ENCODE results near the gene NLRP6.

The NLRP6 gene

GRCh38 chr11:282630-283360 is 4.6 kb downstream of the NLRP6 start:
- DNase-seq = no peak

DNA sequence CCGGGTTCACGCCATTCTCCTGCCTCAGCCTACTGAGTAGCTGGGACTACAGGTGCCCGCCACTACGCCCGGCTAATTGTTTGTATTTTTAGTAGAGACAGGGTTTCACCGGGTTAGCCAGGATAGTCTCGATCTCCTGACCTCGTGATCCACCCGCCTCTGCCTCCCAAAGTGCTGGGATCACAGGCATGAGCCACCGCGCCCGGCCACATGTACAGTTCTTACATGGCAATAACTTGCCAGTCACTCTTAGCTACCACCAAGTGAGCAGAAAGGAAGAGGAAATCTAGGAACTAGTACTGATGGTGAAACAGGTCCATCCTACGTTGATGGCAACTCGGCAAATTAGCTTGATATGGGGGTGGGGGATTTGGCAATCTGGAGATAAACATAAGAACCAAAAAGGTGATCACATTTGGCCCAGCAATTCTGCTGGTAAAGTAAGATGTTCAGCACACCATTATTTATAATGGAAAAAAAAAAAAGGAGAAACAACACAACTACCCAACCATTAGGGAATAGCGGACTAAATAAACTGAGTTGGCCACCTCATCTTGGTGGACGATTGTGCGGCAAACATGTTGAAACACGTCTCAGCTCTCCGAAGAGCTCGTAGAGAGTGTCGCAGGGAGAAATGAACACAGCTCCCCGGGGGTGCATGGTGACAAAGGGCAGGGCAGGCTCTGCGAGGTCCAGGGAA is 5.3 kb downstream of the NLRP6 start:
- no peak for DNase-seq

DNA sequence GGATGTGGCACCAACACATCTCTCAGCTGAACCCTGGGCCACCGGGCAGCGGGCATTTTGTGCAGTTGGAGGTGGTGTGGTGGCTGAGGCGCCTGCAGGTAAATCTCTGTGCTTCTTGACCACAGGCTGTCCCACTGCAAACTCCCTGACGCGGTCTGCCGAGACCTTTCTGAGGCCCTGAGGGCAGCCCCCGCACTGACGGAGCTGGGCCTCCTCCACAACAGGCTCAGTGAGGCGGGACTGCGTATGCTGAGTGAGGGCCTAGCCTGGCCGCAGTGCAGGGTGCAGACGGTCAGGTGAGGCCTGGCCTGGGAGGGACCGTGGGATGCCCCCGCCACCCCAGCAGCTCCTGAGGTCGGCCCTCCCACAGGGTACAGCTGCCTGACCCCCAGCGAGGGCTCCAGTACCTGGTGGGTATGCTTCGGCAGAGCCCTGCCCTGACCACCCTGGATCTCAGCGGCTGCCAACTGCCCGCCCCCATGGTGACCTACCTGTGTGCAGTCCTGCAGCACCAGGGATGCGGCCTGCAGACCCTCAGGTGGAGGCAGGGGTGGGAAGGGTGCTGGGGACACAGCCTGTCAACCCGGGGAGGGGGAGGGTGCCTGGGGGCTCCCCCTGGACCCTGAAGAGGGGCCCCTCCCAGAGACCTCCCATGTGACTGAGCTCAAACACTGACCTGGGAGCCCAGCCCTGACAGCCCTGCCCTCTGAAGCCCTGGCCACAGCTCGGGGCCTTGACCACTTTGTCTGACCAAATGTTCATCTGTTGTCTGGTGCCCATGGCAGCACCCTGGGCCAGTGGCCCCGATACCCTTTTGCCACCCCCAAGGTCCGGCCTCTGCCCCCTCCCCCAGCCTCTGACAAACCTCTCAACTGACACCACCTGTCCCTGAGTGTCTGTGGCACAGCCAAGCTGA is 6.2 kb downstream of the NLRP6 start:
- no peak for DNase-seq

- no peak for DNase-seq
These were observed 7.0 kb downstream of the NLRP6 start for GRCh38 chr11:285021-285893.

DNA sequence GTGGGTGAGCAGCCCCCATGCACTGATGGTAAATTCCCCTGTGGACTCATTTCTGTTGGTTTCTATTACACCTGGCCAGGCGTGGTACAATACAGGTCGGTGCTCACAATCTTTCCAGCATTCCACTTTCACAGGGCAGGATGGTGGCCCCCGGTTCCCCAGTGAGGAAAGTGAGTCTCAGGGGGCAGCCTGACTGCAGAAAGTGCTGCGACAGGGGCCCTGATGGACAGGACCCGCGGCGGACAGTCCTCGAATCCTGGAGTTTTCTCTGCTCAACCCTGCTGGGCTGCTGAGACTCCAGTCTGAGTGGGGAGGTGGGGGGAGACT is 7.7 kb downstream of the NLRP6 start:
- no peak for DNase-seq

GRCh38 chr11:286977-287820 is 9.0 kb downstream of the NLRP6 start:
- DNase-seq = peak; percentile 65 to 77

- peak; percentile 67 to 73 for DNase-seq
These were observed 9.7 kb downstream of the NLRP6 start for GRCh38 chr11:287821-288477.

DNA sequence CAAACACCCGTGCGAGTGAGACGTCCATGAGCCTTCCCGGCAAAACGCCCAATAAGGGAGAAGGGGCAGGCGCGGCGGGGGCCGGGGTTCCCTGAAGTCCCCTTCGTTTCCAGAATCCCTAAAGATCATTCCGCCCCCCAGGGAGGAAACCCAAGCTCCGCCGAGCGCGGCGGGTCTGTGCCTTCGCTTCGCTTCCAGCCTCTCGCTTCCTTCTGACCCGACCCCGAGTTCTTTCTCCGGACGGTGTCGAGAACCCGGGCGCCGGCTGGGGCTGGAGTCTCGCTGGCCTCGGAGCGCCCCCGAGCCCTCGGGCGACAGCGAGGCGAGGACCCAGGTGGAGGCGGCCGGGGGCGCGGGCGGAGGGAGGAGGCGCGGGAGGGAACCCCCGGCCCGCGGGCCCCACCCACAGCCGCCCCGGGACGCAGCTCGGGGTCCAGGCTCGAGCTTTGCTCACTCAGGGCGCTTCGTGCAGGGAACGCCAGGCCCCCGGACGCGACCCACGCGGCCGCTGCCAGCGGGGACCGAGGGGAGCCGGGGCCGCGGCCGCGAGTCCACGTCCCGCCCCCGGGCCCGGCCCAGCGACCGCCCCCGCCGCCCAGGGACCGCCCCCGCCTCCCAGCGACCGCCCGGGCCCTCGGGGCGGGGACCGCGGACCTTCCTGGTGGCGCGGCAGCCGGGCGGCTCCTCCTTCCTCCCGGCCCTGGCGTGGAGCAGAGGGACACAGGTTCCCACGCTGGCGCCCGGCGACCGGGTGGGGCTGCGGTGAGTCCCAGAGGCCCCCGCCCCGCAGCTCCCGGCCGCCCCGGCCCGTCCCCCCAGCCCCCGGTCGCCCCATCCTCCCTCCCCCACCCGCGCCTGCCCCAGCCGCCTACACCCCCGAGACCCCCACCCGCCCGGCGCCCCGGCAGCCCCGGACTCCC is 10.5 kb downstream of the NLRP6 start, which contains the start of gene PGGHG:
Gene PGGHG (plus strand): TSS at position 649 of the 920 bp plus-strand sequence. CDS start 691 bp downstream, outside the sequence.
- DNase-seq = peak; percentile 39

- peak; percentile 36 to 40 for DNase-seq
These were observed 11.1 kb downstream of the NLRP6 start for GRCh38 chr11:289398-289711.

- no peak for DNase-seq
These were observed 11.8 kb downstream of the NLRP6 start for GRCh38 chr11:289712-290620.

DNA sequence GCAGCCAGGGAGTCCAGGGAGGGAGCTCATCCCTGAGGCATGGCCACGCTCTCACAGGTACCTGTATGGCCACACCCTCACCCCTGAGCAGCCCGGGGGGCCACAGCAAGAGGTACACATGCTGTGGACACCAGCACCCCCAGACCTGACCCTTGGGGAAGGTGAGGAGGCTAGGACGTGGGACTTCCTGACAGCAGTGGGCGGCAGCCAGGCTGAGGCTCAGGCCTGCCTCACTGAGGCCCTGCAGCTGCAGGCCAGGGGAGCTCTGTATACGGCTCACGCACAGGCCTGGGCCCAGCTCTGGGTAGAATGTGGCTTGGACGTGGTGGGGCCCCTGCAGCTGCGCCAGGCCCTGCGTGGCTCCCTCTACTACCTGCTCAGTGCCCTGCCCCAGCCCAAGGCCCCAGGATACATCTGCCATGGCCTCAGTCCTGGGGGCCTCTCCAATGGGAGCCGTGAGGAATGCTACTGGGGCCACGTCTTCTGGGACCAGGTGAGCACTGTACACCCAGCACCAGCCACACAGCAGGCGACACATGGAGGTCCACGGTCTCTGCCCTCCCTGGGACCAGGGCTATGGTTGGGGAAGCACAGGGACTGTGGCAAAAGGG is 12.5 kb downstream of the NLRP6 start:
- DNase-seq = no peak

DNA sequence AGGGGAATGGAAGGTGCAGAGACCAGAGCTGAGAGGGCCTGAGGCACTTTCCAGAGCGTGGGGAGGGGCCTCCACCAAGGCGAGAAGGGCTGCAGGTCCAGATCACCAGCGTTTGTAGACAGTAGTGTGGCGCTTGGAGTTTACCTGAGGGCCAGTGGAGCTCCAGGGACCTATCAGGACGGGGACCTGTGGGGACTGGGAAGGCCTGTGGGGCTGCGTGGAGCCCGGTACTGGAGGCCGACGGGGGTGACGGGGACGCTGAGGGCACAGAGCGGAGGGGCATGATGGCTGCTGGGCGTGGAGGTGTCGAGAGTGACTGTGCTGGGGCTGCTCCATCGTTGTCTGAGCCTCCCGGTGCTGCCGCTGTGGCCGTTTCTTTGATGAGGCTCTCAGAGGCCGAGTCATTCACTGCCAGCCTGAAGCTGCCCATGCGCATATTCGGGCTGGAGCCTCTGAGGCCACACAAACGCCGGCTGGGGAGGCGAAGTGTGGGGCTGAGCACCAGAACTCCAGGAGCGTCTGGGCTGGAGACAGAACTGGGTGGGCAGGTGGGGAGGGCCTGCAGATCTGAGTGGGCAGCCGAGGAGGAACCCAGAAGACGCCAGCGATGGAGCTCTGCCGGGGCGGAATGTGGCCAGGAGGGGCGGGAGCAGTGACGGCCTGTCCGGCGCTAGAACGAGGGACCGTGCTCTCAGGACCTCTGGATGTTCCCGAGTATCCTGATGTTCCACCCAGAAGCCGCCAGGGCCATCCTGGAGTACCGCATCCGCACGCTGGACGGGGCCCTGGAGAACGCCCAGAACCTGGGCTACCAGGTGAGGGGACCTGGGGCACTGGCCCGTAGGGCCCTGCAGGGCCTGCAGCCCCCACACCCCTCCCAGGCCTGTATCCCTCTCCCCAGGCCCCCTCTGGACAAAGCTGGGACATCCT is 13.3 kb downstream of the NLRP6 start:
- DNase-seq = no peak

- DNase-seq = no peak
These were observed 14.3 kb downstream of the NLRP6 start for GRCh38 chr11:292211-293121.

- no peak for DNase-seq
These were observed 15.2 kb downstream of the NLRP6 start for GRCh38 chr11:293271-293851.

DNA sequence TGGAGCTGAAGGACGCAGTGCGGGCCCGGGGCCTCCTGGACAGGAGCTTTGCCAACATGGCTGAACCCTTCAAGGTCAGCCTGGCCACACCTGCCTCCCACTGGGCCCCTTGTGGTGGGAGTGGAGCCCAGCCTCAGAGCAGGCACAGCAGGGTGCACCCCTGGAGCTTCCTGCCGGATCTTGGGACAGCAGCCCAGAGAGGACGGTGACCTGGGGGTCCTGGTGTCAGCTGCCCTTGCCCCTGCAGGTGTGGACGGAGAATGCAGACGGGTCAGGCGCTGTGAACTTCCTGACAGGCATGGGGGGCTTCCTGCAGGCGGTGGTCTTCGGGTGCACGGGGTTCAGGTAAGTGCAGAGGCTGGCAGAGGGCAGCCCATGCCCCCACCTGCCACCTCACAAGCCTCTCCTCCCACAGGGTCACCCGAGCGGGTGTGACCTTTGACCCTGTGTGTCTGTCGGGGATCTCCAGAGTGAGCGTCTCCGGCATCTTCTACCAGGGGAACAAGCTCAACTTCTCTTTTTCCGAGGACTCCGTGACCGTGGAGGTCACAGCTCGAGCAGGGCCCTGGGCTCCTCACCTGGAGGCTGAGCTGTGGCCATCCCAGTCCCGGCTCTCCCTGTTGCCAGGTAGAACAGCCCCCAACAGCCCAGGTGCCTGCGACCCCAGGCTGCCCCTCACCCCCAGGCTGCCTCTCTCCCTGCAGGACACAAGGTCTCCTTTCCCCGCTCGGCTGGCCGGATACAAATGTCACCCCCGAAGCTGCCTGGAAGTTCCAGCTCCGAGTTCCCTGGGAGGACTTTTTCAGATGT is 15.8 kb downstream of the NLRP6 start:
- DNase-seq = no peak
